ENCODE results near the gene LDHAL6B. TPM values are rescaled to one million over a fixed set of nuclear protein-coding genes. Genes with fewer than 3 reads are reported as not detected.

Gene LDHAL6B
- total and polyA plus RNA-seq, 9 of the 15 experiments (the other 6 are each of a cell fraction or from before 2014, with no cell fraction given) = not detected

DNA sequence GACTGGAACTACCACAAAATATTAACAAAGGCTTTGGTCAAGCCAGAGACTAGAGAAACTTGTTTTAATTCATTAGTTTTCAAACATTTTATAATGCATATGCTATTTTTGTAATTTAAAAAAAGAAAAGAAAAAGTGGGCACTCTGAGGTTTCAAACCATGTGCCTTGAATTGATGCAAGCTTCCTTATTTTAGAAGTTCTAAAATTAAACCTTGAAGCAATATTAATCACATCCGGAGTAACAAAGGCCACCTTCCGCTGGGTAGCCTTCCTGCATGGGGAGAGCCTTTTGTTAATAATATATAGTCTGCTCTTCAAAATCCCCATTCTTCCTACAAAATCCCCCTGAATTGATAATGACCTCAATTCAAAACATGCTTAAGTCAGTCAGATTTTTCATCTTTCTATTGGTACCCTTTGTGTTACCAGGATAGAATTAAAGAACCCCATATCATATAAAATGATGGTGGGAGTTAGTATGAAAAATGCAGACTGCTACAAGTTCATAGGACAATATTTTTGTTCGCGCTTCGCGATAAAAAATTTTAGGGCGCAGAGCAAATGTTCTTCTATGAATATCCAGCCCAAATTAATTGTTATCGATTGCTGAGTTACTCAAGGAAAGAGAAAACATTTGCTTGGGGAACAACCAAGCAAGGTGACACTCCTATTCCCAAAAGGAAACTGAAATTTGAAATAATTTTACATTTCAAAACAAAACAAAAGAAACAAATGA, 30.6 kb downstream of the LDHAL6B start:
- no peak for ATAC-seq
- TF ChIP-seq ZC3H4 (CRISPR knock-in tag; IDR thresholded peaks at IDR 0.05; ENCODE audit: borderline replicate concordance) = no peak
- TF ChIP-seq NCOR1 (IDR thresholded peaks at IDR 0.05) = no peak
- H3K9me3 ChIP-seq (replicated peaks; ENCODE audit: control insufficient read depth, insufficient read depth, low read depth, low read length) = no peaks in the 10 kb centered on the region
- H3K9ac ChIP-seq (ENCODE audit: insufficient read depth in 1 of 2, low read depth in 2 of 2, low read length in 2 of 2) = no peak overlapping the region
- POLR2A ChIA-PET = interaction anchor here (0.8 kb wide), 1 partner anchor 11 kb away, joined by 3 read pairs; no protein-coding TSS in a partner anchor
- H3K4me2 ChIP-seq (ENCODE audit: insufficient read depth, low read length) = no peak overlapping the region
- no peaks in the 10 kb centered on the region for H3K9me1 ChIP-seq (ENCODE audit: control insufficient read depth, insufficient read depth, low read length)
- H4K20me1 ChIP-seq (replicated peaks; ENCODE audit: control insufficient read depth, insufficient read depth, low read length) = no peaks in the 10 kb centered on the region
- H3K4me3 ChIP-seq = no peak overlapping the region
- intact Hi-C loops (cut with micrococcal nuclease) = no loop called here
- H3K27me3 ChIP-seq (ENCODE audit: control insufficient read depth in 2 of 2, insufficient read depth in 2 of 2, low read length in 2 of 2) = peaks cover 0 to 4% of the 10 kb centered on the region in 2 experiments; a peak in 3 of 5 replicates
- in situ Hi-C loops (cut with MboI) = no loop called here
- no peak for FAIRE-seq
- H3K27ac ChIP-seq (ENCODE audit: extremely low read depth, low read depth, low read length) = no peak overlapping the region
- DNase-seq (ENCODE audit: extremely low read depth in 1 of 4, low spot score in 3 of 4) = no peak
- H3K79me2 ChIP-seq (ENCODE audit: control insufficient read depth, insufficient read depth, low read length) = no peaks in the 10 kb centered on the region
- H2AFZ ChIP-seq (ENCODE audit: low read depth, low read length) = no peak overlapping the region
- H3K36me3 ChIP-seq (ENCODE audit: control insufficient read depth, insufficient read depth, low read length) = no peaks in the 10 kb centered on the region
- no TSS peak for BruUV-seq (replicated peaks)
- CTCF ChIA-PET (ENCODE audit: low intra/inter-chr PET ratio) = no interaction called here
- H3K4me1 ChIP-seq (replicated peaks in 1 of 2; ENCODE audit: control insufficient read depth in 2 of 2, insufficient read depth in 2 of 2, low read length in 2 of 2) = no peaks in the 10 kb centered on the region
- 32% methylated on average over 8 of the region's 8 CpGs for WGBS (ENCODE audit: insufficient coverage, low coverage, missing lambda C conversion rate)

DNA sequence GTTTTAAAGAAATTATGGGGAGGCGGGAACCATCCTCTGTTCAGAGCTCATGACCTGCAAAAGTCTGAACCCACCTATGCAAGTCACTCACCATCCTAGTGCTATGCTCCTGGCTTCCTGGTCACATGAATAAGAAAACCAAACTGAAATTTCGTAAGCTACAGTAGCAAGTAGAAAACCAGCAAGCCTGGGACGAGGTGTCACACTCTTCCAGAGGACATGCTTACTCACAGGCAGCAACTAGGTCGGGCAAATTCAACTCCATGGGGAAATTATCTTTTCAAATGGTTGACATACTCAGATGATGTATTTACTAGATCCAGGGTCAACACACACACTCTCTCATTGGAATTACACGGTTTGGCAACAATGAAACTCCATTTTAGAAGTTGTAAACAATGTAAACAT, 31.3 kb downstream of the LDHAL6B start:
- no TSS peak for BruUV-seq (replicated peaks)
- H3K79me2 ChIP-seq (ENCODE audit: control insufficient read depth, insufficient read depth, low read length) = no peaks in the 10 kb centered on the region
- no peak for TF ChIP-seq LCOR (CRISPR knock-in tag; IDR thresholded peaks at IDR 0.05)
- TF ChIP-seq, protein P1, sequence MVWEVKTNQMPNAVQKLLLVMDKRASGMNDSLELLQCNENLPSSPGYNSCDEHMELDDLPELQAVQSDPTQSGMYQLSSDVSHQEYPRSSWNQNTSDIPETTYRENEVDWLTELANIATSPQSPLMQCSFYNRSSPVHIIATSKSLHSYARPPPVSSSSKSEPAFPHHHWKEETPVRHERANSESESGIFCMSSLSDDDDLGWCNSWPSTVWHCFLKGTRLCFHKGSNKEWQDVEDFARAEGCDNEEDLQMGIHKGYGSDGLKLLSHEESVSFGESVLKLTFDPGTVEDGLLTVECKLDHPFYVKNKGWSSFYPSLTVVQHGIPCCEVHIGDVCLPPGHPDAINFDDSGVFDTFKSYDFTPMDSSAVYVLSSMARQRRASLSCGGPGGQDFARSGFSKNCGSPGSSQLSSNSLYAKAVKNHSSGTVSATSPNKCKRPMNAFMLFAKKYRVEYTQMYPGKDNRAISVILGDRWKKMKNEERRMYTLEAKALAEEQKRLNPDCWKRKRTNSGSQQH (CRISPR knock-in tag; IDR thresholded peaks at IDR 0.05) = no peak
- TF ChIP-seq ZNF444 (CRISPR knock-in tag; IDR thresholded peaks at IDR 0.05) = no peak
- TF ChIP-seq, protein P2, sequence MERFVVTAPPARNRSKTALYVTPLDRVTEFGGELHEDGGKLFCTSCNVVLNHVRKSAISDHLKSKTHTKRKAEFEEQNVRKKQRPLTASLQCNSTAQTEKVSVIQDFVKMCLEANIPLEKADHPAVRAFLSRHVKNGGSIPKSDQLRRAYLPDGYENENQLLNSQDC (CRISPR knock-in tag; IDR thresholded peaks at IDR 0.05) = no peak
- TF ChIP-seq PPARD (CRISPR knock-in tag; IDR thresholded peaks at IDR 0.05) = no peak

More for the DNA sequence above, 31.3 kb downstream of the LDHAL6B start:
- no peaks in the 10 kb centered on the region for H4K20me1 ChIP-seq (replicated peaks; ENCODE audit: control insufficient read depth, insufficient read depth, low read length)
- ChIA-PET CTCF (ENCODE audit: low intra/inter-chr PET ratio) (no interaction called here), POLR2A (interaction anchor here (0.8 kb wide), 1 partner anchor 10 kb away, joined by 3 read pairs; no protein-coding TSS in a partner anchor)
- intact Hi-C loops (cut with micrococcal nuclease) (no loop called here), in situ Hi-C loops (cut with MboI) (no loop called here)
- H3K4me2 ChIP-seq (ENCODE audit: insufficient read depth, low read length) = no peak overlapping the region
- DNase-seq (ENCODE audit: extremely low read depth in 1 of 4, low spot score in 3 of 4) (no peak), FAIRE-seq (no peak), ATAC-seq (no peak)
- H3K4me3 ChIP-seq = no peak overlapping the region
- H3K36me3 ChIP-seq (ENCODE audit: control insufficient read depth, insufficient read depth, low read length) = no peaks in the 10 kb centered on the region
- no peak overlapping the region for H3K27ac ChIP-seq (ENCODE audit: extremely low read depth, low read depth, low read length)
- H3K27me3 ChIP-seq (ENCODE audit: control insufficient read depth in 2 of 2, insufficient read depth in 2 of 2, low read length in 2 of 2) = peaks cover 0 to 3% of the 10 kb centered on the region in 2 experiments; a peak in 3 of 5 replicates
- WGBS (ENCODE audit: insufficient coverage, low coverage, missing lambda C conversion rate) = 2% methylated on average over 5 of the region's 5 CpGs
- H3K9me3 ChIP-seq (replicated peaks; ENCODE audit: control insufficient read depth, insufficient read depth, low read depth, low read length) = no peaks in the 10 kb centered on the region
- no peaks in the 10 kb centered on the region for H3K4me1 ChIP-seq (replicated peaks in 1 of 2; ENCODE audit: control insufficient read depth in 2 of 2, insufficient read depth in 2 of 2, low read length in 2 of 2)
- H3K9me1 ChIP-seq (ENCODE audit: control insufficient read depth, insufficient read depth, low read length) = no peaks in the 10 kb centered on the region
- no peak overlapping the region for H3K9ac ChIP-seq (ENCODE audit: insufficient read depth in 1 of 2, low read depth in 2 of 2, low read length in 2 of 2)
- no peak overlapping the region for H2AFZ ChIP-seq (ENCODE audit: low read depth, low read length)
